Sciatic nerve (tissue), 2 donors: ENCODE measurements around the gene HCRTR1. TPM values are rescaled to one million over a fixed set of nuclear protein-coding genes. Genes with fewer than 3 reads are reported as not detected.
"Not testable (repeated sequence)": the region's sequence is repeated elsewhere in the genome, so short reads cannot be mapped to it uniquely, and the experiment has no call there.

Experiments used
- ATAC-seq: fragments of 200-7000 bp; cut with Tn5 transposase; one replicate; pipeline ENCODE4 v1.9.1; 2020; ENCODE audit warnings: mild to moderate bottlenecking, moderate library complexity
- DNase-seq: peaks from one replicate; pipeline ENCODE4 v3.0.0-alpha.2; 2020; ENCODE audit warnings: low spot score
- intact Hi-C: fragments of 100-400 bp; cut with DNase I; formaldehyde crosslinking; loops from one replicate; pipeline ENCODE4 v1.14.2; 2022
- total RNA-seq: library from RNA; stranded (reverse); fragmentation: NEBNext Ultra II Directional; extraction: Animal tissue kit (Norgen Biotek cat#: 25700); gene quantifications from one replicate; pipeline ENCODE4 v1.2.1, GENCODE V29; 2021
- donor health status: DM: no; HTN: no; CAD: no.
- donor health status: DM: no; HTN: no; CAD: no.

The HCRTR1 gene
- total RNA-seq, 1 donor from 2014 or later, result 0.31 TPM

DNA sequence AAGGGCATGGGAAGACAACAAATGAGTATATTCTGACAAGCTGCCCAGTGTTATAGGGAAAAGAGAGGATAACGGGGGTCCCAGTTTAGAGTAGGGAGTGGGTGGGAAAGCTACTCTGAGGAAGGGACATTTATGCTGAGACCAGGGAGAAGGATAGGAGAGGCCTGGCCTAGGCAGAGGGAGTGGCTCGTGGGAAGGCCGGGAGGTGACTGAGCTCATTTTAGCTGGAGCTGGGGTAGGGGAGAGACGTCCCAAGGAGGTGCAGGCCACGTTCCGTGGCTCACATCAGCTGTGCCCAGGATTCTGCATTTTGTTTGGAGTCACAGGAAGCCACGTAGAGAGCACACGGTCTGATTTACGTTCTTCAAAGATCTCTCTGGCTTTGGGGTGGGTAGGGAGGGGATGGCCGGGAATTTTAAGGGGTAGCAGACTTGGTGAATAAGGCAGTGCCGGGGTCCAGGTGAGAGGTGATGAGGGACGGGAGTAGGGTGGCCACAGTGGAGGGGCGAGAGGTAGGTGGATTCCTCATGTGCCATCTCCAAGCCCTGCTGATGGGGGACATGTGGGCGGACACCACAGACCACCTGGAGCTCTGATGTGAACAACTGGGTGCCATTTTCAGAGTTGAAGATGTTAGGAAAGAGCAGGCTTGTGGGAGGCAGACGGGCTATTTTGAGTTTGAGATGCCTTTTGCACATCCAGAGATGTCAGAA, 36.4 kb upstream of the HCRTR1 start:
- DNase-seq (no peak), ATAC-seq (no peak)
- intact Hi-C loops, result no loop called here

DNA sequence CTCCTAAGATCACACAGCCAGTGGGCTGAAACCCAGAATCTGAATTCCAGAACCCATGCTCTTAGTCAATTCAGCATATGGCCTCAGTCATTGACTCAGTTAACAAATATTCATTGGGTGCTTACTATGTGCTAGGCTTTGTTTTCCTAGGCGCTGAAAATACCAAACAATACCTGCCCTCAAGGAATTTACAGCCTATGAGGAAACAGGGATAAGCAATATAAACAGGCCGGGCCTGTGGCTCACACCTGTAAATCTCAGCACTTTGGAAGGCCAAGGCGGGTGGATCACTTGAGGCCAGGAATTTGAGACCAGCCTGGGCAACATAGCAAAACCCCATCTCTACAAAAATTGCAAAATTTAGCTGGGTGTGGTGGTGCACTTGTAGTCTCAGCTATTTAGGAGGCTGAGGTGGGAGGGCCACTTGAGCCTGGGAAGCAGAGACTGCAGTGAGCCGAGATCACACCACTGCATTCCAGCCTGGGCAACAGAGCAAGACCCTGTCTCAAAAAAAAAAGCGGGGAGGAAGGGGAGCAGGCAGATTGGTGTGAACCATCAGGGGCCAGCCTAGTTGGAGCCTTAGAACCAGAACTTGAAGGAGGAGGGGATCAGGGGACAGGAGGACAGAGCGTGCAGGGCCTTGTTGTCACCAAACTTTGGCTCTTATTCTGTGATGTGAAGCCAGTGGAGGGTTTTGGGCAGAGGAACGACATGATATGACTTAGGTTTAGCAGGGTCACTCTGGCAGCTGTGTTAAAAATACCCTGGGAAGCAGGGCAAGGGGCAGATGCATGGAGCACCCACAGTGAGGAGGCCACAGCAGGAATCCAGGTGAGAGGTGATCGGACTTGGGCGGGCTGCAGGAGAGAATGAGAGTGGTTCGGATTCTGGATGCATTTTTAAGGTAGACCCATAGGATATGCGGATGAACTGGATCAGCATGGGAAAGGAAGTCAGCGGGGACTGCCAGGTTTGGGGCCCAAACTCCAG, 35.4 kb upstream of the HCRTR1 start:
- DNase-seq (no peak), ATAC-seq (no peak)
- intact Hi-C loops, result no loop called here

DNA sequence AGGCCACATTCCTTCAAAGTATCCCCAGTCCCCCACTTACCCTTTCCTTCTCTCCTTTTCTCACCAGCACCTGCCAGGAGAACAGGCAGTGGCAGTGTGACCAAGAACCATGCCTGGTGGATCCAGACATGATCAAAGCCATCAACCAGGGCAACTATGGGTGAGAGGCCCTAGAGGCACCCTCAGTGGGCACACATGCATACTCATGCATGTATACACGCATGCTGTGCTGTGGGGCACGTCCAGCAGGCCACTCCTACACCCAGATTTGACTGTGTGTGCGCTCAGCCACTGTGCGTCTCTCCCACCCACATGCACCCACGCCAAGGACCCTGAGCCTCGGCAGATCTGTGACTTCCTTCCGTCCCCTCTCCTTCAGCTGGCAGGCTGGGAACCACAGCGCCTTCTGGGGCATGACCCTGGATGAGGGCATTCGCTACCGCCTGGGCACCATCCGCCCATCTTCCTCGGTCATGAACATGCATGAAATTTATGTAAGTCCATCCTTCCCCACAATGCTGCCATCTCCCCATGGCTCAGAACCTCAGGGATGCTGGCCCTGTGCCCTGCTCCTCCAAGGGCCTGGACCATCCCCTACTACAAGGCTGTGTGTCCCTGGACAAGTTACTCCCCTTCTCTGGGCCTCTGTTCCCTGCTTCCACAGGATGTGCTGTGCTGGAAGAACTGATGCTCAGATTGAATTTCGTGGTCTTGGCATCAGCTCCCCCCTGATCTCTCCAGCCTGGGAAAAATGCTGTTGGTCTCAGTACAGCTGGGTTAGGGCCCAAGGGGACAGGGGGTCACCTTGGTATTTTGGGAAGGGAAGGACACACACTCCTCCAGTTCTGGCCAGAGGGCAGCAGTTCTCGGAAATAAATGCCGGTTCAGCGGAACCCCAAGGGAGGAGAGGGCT, 34.2 kb upstream of the HCRTR1 start:
- no peak for DNase-seq
- intact Hi-C loops, result no loop called here

DNA sequence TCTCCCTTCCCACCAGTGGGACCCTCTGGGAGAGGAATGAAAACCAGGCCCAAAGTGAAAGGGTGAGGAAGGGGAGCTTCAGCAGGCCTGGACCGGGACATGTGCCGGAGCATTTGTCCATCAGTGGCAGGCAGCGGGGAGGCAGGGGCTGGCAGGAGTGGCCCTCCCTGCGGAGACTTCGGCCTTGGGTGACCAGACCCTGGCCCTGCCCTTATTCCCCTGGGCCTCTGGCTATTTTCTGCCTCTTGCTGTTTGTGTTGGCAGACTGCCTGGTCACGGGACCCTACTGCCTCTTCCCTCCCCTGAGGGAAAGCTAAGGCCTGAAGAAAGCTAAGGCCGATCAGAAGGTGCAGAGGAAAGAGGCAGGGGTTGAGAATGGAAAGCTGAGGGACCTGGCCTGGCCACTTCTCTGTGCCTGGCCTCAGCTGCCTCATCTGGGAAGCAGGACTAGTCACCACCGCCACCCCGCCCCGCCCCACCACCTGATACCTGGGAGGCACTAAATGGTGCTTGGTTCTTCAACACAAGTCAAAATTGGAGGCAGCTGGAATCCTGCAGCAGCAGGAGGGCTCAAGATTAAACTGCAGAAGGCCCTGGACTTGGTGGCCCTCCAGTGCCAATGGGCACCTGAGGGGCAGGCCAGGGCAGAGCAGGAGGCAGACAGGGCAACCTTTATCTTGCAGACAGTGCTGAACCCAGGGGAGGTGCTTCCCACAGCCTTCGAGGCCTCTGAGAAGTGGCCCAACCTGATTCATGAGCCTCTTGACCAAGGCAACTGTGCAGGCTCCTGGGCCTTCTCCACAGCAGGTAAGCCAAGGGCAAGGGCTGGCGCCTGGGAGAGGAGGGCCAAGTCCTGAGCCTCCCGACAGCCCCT, 33.3 kb upstream of the HCRTR1 start:
- DNase-seq (peak; percentile 80), ATAC-seq (peak; percentile 63)
- intact Hi-C loops, result no loop called here

More for the DNA sequence above, 34.2 kb upstream of the HCRTR1 start:
- ATAC-seq, result peak; percentile 26

DNA sequence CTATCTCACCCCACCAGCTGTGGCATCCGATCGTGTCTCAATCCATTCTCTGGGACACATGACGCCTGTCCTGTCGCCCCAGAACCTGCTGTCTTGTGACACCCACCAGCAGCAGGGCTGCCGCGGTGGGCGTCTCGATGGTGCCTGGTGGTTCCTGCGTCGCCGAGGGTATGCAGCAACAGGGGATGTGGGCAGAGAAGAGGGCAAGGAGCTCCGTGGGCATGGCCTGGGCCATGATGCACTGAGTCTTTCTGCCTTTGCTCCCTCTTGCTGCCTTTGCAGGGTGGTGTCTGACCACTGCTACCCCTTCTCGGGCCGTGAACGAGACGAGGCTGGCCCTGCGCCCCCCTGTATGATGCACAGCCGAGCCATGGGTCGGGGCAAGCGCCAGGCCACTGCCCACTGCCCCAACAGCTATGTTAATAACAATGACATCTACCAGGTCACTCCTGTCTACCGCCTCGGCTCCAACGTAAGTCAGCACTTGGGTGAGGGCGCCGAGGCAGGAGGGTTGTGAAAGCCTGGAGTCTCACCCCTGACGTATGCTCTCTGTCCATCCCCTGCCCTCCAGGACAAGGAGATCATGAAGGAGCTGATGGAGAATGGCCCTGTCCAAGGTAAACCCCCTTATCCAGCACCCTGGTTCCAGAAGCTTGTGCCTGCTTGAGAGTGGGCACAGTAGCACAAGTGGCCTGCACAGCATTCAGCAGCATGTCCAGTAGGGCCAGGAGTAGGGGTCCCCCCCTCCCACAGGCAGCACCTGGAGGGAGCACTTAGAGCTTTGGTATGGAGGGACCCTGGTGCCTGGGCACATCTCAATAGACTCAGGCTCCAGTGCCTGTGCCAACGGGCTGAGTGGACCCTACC, 32.4 kb upstream of the HCRTR1 start:
- no peak for DNase-seq
- intact Hi-C loops, result no loop called here
- no peak for ATAC-seq

DNA sequence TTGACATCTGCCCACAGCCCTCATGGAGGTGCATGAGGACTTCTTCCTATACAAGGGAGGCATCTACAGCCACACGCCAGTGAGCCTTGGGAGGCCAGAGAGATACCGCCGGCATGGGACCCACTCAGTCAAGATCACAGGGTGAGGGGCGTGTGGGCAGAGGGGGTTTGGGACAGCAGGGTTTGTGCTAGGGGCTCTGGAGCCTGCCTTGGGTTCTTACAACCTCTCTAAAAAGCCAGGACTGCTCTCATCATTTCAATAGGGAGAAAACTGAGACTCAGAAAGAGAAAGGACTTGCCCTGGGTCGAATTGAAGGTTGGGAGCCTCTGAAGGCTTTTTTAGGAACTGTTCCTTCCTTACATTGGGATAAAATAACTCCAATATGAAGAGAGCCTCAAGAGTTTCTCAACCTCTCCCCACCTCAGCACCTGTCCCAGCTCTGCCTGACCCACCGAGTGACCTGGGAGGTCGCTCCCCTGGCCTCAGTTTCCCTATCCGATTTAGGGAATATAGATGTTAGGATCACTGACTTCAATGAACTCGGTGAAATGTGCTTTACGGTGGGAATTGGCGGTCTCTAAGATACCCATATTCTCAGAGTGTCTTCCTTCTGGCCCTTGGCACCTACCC, 31.6 kb upstream of the HCRTR1 start:
- ATAC-seq (no peak), DNase-seq (no peak)
- intact Hi-C loops, result no loop called here

DNA sequence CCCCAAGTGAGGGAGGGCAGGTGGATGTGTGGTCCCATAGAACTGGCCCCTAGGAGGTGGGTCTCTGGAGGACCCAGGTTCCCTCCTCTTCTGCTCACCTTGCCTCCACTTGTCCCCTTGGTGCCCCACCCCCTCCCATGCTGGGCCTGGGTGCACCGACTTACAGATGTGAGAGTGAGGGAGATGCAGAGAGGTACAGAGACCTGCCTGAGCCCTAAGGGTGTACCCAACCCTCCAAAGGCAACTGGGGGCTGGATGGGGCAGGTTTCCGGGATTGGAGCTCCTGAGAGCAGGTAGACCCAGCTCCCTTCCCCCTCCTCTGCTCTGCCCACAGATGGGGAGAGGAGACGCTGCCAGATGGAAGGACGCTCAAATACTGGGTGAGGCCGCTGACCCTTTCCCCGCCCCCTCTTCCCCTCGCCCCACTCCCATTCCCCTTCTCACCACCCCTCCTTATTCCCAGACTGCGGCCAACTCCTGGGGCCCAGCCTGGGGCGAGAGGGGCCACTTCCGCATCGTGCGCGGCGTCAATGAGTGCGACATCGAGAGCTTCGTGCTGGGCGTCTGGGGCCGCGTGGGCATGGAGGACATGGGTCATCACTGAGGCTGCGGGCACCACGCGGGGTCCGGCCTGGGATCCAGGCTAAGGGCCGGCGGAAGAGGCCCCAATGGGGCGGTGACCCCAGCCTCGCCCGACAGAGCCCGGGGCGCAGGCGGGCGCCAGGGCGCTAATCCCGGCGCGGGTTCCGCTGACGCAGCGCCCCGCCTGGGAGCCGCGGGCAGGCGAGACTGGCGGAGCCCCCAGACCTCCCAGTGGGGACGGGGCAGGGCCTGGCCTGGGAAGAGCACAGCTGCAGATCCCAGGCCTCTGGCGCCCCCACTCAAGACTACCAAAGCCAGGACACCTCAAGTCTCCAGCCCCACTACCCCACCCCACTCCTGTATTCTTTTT, 30.8 kb upstream of the HCRTR1 start:
- ATAC-seq (no peak), DNase-seq (no peak)

DNA sequence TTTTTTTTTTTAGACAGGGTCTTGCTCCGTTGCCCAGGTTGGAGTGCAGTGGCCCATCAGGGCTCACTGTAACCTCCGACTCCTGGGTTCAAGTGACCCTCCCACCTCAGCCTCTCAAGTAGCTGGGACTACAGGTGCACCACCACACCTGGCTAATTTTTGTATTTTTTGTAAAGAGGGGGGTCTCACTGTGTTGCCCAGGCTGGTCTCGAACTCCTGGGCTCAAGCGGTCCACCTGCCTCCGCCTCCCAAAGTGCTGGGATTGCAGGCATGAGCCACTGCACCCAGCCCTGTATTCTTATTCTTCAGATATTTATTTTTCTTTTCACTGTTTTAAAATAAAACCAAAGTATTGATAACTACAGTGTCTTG, 30.2 kb upstream of the HCRTR1 start:
- DNase-seq, ATAC-seq, intact Hi-C loops: not testable (repeated sequence)

More for the DNA sequence above, 30.8 kb upstream of the HCRTR1 start:
- intact Hi-C loops, result no loop called here

DNA sequence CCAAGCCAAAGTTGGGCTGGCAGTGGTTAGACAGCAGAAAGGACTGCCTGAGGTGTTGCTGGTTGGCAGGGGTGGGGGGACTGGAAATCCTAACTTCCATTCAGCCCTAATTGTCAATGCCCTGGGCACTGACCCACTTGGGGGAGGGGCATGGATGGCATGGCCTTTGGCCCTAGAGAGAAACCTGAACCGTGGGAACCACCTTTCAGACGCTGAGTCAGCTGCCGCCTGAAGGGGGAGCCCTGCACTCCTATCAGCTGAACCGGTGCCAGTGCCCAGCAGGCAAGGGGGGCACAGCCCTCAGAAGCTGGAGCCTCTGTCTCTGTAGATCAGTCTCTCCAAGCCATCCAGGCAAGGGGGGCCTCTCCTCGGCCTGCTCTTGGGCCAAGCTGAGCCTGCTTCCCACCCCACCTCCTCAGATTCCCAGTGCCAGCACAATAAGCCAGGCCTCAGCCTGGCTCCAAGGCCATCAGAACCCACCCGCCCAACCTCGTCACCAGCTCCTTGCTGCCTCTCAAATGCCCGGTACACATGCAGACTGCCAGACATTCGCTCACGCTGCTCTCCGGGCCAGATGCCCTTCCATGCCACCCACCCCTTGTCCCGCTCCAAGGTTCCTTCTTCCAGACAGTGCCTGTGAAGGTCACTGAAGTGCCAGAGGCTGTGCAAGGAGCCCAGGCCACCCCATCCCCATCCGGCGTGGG, 29.6 kb upstream of the HCRTR1 start:
- DNase-seq (no peak), ATAC-seq (peak; percentile 31)
- intact Hi-C loops, result no loop called here

DNA sequence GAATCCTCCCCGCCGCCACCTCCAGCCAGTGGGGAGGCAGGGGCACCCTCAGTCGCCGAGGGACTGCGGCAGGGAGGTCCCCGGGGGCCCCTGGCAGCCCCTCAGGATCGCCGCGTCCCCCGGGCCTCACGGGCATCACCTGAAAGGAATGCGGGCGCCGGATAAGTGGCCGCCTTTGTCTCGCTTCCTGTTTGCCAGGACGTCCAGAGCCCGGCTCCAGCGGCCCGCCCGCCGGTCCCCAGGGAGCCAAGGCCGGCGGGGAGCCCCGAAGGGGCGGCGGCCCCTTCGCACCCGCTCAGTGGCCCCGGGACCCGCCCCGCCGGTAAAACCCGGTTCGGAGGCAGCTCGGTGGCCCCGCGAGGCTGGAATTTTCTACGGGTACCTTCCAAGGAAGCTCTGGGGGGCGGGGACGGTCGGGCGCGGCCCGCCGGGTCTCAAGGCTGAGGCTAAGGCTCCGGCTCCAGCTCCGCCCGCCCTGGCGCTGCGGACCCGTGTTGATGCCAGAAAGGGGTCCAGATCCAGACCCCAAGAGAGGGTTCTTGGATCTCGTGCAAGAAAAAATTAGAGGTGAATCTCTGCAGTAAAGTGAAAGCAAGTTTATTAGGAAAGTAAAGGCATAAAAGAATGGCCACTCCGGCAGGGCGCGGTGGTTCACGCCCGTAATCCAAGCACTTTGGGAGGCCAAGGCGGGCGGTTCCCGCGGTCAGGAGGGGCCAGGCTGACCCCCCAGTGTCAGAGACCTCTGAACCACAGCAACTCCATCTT, 28.6 kb upstream of the HCRTR1 start:
- ATAC-seq (no peak), DNase-seq (no peak)
- intact Hi-C loops, result no loop called here

DNA sequence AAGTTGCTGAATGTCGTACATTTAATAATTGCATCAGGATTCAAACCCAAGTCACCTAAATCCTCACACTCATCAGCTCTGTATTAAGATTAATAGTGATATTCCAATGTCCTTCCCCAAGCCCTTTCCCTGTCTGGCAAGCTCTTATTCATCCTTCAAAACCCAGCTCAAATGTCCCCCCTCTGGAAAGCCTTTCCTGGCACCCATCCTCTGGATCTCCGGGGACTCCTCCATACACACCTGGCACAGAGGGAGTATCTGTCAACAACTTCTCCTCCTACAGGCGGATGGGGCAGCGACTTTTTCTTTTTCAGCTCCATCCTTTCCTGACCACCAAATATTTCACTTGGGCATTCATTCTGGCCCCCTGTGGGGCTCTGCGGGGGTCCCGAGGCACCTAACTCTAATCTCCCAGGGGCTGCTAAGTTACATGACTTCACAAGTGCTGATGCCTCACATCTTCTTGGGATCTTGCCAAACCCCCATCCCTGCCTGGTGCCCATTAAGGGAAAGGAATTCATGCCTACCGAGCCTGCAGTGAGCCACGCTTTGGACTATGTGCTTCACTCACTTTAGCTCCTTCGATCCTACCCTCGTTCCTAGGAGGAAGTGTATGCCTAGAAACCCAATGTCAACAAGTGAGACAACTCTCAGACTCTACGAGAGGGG, 25.9 kb upstream of the HCRTR1 start:
- ATAC-seq, result no peak

DNA sequence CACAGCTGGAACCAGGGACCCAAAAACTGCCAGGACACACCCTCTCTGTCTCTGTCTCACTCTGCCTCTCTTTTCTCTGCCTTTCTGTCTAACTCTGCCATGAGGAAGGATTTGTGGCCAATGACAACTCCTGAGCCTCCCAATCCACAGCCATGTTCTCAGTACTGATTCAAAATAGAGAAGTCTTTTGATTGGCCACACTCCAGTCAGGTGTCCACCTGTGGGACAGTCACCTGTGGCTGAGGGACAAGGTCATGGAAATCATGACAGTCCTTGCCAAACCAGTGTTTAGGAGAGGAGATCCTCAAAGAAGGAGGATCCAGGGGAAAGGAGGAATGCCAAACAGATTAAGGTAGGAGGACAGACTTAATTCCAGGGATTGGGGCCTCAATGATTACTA, 25.4 kb upstream of the HCRTR1 start:
- DNase-seq, result no peak
- no peak for ATAC-seq
- intact Hi-C loops, result no loop called here

More for the DNA sequence above, 25.9 kb upstream of the HCRTR1 start:
- DNase-seq, result no peak
- intact Hi-C loops, result no loop called here

DNA sequence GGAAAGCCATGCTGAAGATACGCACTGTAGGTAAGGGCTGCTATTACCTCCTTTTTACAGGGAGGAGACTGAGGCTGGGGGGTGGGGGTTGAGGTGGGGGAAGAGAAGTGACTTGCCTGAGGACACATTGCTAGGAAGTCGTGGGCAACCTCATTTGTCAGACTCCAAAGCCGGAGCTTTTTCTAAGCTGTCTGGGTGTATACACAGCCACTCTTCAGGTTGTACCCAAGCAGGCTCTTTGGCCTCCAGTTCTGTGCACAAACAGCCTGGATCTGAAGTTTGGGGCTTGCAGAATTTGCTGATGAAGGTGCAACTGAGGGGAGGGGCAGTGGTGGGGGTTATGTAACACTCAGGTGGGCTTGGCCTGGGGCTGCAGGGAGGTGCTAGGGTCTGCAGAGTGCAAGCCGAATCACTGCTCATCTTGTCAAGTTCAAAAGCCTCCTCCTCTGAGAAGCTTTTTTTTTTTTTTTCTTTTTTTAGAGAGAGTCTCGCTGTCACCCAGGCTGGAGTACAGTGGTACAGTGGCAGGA, 24.3 kb upstream of the HCRTR1 start:
- ATAC-seq (no peak), DNase-seq (no peak)
- intact Hi-C loops, result no loop called here
